NCI-H345 treated with DMSO at 0.1 percent for 48 hours (cell line): ENCODE data around the gene VSTM1.
"Not testable (repeated sequence)": the region's sequence is repeated elsewhere in the genome, so short reads cannot be mapped to it uniquely, and the experiment has no call there.

Experiments used
- DNase-seq: peaks from one replicate; lab custom pipeline; 2025; ENCODE audit not compliant: unreplicated experiment; lab: John Stamatoyannopoulos, UW

VSTM1 gene

GRCh38 chr19:54074851-54075250, 11.2 kb upstream of the VSTM1 start:
- DNase-seq, result no peak

DNA sequence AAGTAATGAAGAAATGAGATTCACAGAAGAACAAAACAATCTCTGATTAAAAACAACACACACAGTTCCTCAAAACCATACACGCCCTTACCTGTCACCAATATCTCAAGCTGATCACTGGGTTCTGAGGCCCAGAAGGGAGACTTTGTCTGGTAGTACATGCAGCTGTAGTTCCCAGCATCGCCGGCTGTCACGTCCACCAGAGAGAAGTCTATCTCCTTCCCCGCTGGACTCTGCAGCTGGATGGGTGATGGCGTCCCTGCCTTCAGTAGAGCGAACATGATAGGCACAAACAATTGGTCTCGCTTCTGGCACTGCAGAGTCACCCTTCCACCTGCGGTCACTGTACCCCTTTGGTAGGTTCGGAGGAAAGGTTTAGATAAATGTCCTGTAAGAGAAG, 10.1 kb upstream of the VSTM1 start:
- DNase-seq, result no peak

- no peak for DNase-seq
Measured at GRCh38 chr19:54069470-54069869, 5.8 kb upstream of the VSTM1 start.

DNA sequence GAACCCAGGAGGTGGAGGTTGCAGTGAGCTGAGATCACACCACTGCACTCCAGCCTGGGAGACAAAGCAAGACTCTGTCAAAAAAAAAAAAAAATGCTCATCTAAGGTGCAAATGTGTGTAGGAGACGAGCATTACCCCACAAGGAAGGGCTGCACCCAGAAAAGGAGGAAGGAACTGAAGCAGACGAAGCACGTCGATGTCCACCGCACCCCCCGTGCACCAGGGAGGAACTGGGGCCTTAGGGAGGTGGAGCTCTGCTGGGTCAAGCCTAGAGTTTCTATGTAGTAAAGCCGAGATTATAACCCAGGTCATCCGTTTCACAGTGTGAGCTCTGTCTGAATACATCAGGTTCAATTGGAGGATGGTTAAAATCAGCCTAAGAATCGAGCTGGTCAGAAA, 1.1 kb downstream of the VSTM1 start:
- no peak for DNase-seq

DNA sequence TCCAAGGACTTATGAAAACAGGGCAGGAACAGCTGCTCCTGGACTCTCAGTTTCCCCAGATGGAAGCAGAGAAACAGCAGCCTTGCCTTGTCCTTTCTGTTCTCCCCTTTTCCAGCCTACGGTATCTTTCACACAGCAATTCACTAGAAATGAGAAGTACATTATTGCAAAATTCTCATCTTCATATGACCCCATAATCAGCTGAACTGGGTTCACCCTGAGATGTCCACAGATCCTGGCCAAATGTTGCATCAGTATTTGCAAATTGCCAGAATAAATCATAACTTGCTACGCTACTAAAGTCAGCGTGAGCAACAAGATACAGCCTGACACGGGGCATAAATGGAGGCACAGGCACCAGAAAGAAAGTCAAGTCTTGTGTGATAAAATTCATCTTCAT, 16.1 kb downstream of the VSTM1 start:
- no peak for DNase-seq

- DNase-seq, result no peak
Measured at GRCh38 chr19:54045771-54046170, 17.9 kb downstream of the VSTM1 start.

DNA sequence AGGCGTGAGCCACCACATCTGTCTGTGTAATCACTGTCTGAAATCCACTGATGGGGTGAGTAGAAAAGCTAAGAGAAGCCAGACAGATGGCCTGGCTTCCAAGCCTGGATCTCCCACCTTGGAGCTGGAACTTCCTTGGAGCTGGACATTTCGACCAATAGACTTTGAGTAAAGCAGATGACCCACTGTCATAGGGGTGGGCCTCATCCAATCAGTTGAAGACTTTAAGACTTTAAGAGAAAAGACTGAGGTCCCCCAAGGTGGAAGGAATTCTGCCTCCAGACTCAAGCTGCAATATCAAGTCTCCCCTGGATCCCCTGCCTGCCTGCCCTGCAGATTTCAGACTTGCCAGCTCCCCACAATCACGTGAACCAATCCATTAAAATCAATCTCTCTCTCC, 20.7 kb downstream of the VSTM1 start:
- DNase-seq, result no peak

DNA sequence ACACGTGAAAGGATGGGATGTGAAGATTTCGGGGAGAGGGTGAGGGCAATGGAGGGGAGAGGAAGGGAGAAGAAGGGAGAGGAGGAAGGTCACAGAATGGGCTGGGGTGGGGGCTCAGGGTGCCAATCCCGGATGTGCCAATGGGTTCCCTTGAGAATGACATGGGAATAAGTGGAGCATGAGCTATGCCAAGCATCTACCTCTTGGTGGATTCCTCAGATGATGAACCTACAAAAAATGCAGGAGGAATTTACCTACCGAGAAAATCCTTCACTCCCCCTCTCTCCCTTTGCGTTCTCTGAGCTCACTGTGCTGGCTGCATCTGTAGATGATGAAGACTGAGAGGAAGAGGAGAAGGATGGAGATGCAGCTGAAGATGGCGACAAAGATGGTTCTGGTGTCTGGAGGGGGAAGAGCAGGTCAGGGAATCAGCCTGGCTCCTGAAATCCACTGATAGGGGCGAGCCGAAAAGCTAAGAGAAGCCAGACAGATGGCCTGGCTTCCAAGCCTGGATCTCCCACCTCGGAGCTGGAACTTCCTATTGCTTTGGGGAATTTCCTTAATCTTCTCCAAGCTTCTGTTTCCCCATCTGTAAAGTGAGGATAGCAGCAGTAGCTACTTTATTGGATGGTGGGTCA, 21.6 kb downstream of the VSTM1 start:
- no peak for DNase-seq

GRCh38 chr19:54040003-54040402, 23.7 kb downstream of the VSTM1 start:
- no peak for DNase-seq

GRCh38 chr19:54036542-54036941, 27.2 kb downstream of the VSTM1 start:
- not testable (repeated sequence) for DNase-seq

DNA sequence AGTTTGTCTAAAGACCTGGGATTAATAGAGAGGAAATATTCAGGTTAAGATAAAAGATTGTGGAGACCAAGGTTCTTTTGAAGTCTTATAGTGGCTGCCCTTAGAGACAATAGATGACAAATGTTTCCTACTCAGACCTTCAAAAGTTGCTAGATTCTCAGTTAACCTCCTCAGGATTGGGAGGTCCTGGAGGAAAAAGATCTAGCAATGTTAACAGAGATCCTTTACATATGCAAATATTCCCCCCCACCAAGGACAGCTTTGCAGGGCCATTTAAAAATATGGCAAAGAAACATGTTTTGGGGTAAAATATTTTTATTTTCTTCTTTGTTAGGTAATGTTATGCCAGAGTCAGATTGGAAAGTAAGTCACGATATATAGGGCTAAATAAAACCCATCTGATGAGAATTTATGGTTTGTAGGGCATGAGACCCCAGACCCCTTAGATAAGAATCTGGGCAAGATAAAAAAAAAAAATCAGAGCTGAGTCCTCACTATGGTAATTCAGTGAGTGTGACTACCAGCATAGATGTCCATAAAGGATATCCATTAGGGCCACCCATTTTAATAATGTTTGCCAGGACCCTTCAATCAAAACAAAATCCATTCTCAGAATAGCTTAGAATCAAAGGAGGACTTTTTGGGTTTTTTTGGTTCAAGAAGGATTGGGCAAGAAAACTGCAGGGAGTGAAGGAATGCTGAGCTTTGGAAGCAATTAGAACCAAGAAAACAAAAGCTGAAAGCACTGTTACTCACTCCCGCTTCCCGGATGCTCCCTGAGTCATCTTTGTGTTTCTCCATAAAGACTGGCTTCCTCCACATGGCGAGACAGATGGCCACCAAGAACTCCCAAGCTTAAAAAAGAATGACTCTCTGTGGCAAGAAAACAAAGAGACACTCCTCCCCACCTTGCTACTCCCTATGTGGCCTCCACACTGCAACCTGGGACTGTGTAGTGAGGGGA, 28.2 kb downstream of the VSTM1 start:
- DNase-seq, result no peak

DNA sequence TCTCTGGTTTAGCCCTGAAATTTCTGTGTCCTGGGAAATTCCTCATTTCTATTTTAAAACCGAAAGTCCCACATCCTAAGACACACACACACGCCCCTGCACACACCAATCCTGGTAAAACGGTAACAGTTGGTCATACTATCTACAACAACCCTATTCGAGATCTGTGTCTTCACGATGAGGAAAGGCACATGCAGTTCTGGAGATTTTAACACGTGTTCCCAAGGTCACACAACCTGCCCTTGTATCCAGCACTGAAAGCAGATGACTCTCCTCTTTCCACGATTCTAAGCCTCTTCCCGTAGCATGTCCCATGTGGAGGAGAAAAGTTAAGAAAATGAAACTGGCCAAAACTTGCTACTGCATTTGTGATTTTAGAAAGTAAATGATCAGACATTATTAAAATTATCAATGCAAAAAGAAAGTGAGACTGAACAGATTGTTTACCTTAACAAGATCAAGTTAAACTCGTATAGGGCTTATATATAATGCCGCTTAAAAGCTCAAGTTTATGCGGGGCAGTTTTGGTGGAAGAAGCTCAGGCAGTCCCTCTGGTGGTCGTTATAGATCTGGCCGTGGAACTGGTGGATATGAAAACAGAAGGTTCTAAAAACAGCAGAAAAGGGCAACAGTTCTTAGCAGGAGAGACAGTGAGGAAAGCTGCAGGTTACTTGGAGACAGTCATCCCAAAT, 32.7 kb downstream of the VSTM1 start:
- no peak for DNase-seq

- DNase-seq, result no peak
Measured at GRCh38 chr19:54029930-54030490, 33.7 kb downstream of the VSTM1 start.

DNA sequence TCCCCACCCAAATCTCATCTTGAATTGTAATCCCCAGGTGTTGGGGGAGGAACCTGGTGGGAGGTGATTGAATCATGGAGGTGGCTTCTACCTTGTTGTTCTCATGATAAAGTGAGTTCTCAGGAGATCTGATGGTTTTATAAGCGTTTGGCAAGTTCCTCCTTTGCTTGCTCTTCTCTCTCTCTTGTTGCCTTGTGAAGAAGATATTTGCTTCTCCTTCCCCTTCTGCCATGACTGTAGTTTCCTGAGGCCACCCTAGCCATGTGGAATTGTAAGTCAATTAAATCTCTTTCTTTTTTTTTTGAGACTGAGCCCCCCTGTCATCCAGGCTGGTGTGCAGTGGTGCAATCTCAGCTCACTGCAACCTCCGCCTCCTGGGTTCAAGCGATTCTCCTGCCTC, 34.4 kb downstream of the VSTM1 start:
- no peak for DNase-seq

- no peak for DNase-seq
Measured at GRCh38 chr19:54026656-54027055, 37.0 kb downstream of the VSTM1 start.

- DNase-seq, result no peak
Measured at GRCh38 chr19:54024660-54025059, 39.0 kb downstream of the VSTM1 start.

DNA sequence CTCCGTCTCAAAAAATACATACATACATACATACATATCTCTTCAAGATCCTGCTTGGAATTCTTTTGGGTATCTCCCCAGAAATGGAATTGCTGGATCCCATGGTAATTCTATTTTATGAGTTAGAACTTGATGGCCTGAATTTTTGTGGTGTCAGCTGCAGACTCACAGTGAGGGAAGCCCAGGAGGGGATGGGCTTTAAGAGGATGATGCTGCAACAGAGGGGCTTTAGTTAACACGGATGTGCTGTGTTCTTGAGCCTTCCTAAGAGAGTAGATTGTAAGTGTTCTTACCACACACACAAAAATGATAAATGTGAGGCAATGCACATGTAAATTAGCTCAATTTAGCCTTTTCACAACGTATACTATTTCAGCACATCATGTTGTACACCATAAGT, 40.5 kb downstream of the VSTM1 start:
- DNase-seq, result no peak

GRCh38 chr19:54021932-54022331, 41.8 kb downstream of the VSTM1 start:
- no peak for DNase-seq

GRCh38 chr19:54021363-54021762, 42.3 kb downstream of the VSTM1 start:
- DNase-seq, result no peak

DNA sequence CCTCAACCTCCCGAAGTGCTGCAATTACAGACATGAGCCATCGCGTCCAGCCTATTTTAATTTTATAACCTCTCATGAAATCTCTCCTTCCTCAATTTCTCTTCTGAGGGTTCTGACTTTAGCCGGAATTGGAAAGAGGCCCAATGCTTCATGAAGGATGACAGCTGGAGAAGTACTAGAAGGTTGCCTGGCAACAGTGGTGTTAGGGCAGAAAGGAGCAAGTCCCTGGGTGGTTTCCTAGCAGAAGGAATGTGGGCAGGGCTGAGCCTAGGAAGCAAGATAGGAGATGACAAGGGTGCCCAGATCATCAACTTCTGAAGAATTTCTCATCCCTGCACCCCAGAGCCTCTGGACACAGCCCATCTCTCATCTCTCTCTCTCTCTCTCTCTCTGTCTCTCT, 46.4 kb downstream of the VSTM1 start:
- DNase-seq, result no peak

GRCh38 chr19:54014920-54015560, 48.7 kb downstream of the VSTM1 start:
- no peak for DNase-seq
